HG02610 (cell line): Measurements from ENCODE around the gene EIPR1.
A peak's percentile ranks its signal among the peaks of the same experiment; 100 is the strongest.

Experiments used
- ATAC-seq: cut with Tn5 transposase; IDR thresholded peaks from one replicate; pipeline ENCODE4 v1.9.1; 2021; ENCODE audit warnings: mild to moderate bottlenecking, moderate library complexity; ENCODE audit not compliant: unreplicated experiment

The EIPR1 gene

GRCh38 chr2:3277748-3278520, 99.7 kb downstream of the EIPR1 start:
- ATAC-seq, result no peak

- no peak for ATAC-seq
Observed at GRCh38 chr2:3277050-3277747, 100.4 kb downstream of the EIPR1 start.

GRCh38 chr2:3272761-3273160, 104.9 kb downstream of the EIPR1 start:
- no peak for ATAC-seq

GRCh38 chr2:3270095-3270478, 107.5 kb downstream of the EIPR1 start:
- ATAC-seq, result no peak

GRCh38 chr2:3269425-3270094, 108.1 kb downstream of the EIPR1 start:
- no peak for ATAC-seq

GRCh38 chr2:3268705-3269029, 109.0 kb downstream of the EIPR1 start:
- ATAC-seq, result no peak

GRCh38 chr2:3267869-3268704, 109.5 kb downstream of the EIPR1 start:
- ATAC-seq, result no peak

- no peak for ATAC-seq
Observed at GRCh38 chr2:3266925-3267867, 110.4 kb downstream of the EIPR1 start.

GRCh38 chr2:3265981-3266924, 111.4 kb downstream of the EIPR1 start:
- ATAC-seq, result no peak

GRCh38 chr2:3265471-3265870, 112.1 kb downstream of the EIPR1 start:
- no peak for ATAC-seq

- no peak for ATAC-seq
Observed at GRCh38 chr2:3264010-3264744, 113.4 kb downstream of the EIPR1 start.

- ATAC-seq, result no peak
Observed at GRCh38 chr2:3263487-3263886, 114.1 kb downstream of the EIPR1 start.

- no peak for ATAC-seq
Observed at GRCh38 chr2:3262437-3263388, 114.9 kb downstream of the EIPR1 start.

GRCh38 chr2:3261511-3261910, 116.1 kb downstream of the EIPR1 start:
- ATAC-seq, result no peak

GRCh38 chr2:3260959-3261358, 116.7 kb downstream of the EIPR1 start:
- no peak for ATAC-seq

- ATAC-seq, result no peak
Observed at GRCh38 chr2:3257826-3258225, 119.8 kb downstream of the EIPR1 start.

- peak; percentile 39 for ATAC-seq
Observed at GRCh38 chr2:3257166-3257565, 120.5 kb downstream of the EIPR1 start.
